Measurements from ENCODE around the gene CCR5.

GRCh38 chr3:46399098-46399497 lies 28.4 kb downstream of the CCR5 start:
- TF ChIP-seq ZNF184 (CRISPR knock-in tag; IDR thresholded peaks at IDR 0.05) (no peak), HMGXB4 (CRISPR knock-in tag; IDR thresholded peaks at IDR 0.05) (no peak), ID3 (CRISPR knock-in tag; IDR thresholded peaks at IDR 0.05) (no peak), ID3 (tag; IDR thresholded peaks at IDR 0.05) (no peak), ZNF232 (CRISPR knock-in tag; IDR thresholded peaks at IDR 0.05) (no peak), ZBTB17 (CRISPR knock-in tag; IDR thresholded peaks at IDR 0.05) (no peak), ZNF551 (CRISPR knock-in tag; IDR thresholded peaks at IDR 0.05) (no peak), ZNF224 (CRISPR knock-in tag; IDR thresholded peaks at IDR 0.05) (no peak), CBX5 (IDR thresholded peaks at IDR 0.05; ENCODE audit: borderline replicate concordance, low read depth) (no peak), ATF3 (IDR thresholded peaks at IDR 0.05) (no peak), ATF3 (CRISPR knock-in tag; conservative IDR thresholded peaks at IDR 0.05) (no peak), MCM3 (IDR thresholded peaks at IDR 0.05) (no peak), FOXA3 (CRISPR knock-in tag; conservative IDR thresholded peaks at IDR 0.05 in 1 of 2, IDR thresholded peaks at IDR 0.05 in 1 of 2) (no peak), FOXA1 (IDR thresholded peaks at IDR 0.05; ENCODE audit: borderline replicate concordance) (no peak), MAX (CRISPR knock-in tag; IDR thresholded peaks at IDR 0.05) (no peak)
- TF ChIP-seq, protein P1, sequence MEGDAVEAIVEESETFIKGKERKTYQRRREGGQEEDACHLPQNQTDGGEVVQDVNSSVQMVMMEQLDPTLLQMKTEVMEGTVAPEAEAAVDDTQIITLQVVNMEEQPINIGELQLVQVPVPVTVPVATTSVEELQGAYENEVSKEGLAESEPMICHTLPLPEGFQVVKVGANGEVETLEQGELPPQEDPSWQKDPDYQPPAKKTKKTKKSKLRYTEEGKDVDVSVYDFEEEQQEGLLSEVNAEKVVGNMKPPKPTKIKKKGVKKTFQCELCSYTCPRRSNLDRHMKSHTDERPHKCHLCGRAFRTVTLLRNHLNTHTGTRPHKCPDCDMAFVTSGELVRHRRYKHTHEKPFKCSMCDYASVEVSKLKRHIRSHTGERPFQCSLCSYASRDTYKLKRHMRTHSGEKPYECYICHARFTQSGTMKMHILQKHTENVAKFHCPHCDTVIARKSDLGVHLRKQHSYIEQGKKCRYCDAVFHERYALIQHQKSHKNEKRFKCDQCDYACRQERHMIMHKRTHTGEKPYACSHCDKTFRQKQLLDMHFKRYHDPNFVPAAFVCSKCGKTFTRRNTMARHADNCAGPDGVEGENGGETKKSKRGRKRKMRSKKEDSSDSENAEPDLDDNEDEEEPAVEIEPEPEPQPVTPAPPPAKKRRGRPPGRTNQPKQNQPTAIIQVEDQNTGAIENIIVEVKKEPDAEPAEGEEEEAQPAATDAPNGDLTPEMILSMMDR (IDR thresholded peaks at IDR 0.05 in 2 of 3, conservative IDR thresholded peaks at IDR 0.05 in 1 of 3; ENCODE audit: insufficient read depth in 2 of 3, low read depth in 1 of 3, low read length in 3 of 3): no peak

All from K562 (cell line).